OCI-LY1 (cell line): ENCODE results near the gene BAIAP2.

ENCODE experiments used
- H2AFZ ChIP-seq: fragments of 200-600 bp; sonication (generic), shearing (Covaris generic); 2 replicates; pipeline ENCODE4 v1.6.0; 2014; ENCODE audit warnings: antibody characterized with exemption, mild to moderate bottlenecking, low read length
- H3F3A ChIP-seq: fragments of 200-600 bp; sonication (generic), shearing (Covaris generic); 2 replicates; pipeline ENCODE4 v1.6.0; 2014; ENCODE audit warnings: mild to moderate bottlenecking, antibody characterized with exemption, low read length, moderate library complexity; ENCODE audit not compliant: insufficient read depth
- H3K27ac ChIP-seq: fragments of 200-600 bp; sonication (generic); 2 replicates; pipeline ENCODE4 v1.5.1; 2014; ENCODE audit warnings: low read length, mixed run types, mild to moderate bottlenecking, low read depth; ENCODE audit not compliant: poor library complexity, severe bottlenecking
- H3K27me3 ChIP-seq: fragments of 200-600 bp; sonication (generic); 2 replicates; pipeline ENCODE4 v1.6.0; 2014; ENCODE audit warnings: antibody characterized with exemption, mild to moderate bottlenecking, low read length, moderate library complexity; ENCODE audit not compliant: insufficient read depth
- H3K36me3 ChIP-seq: fragments of 200-600 bp; sonication (generic); 2 replicates; pipeline ENCODE4 v1.6.1; 2014; ENCODE audit warnings: mild to moderate bottlenecking, antibody characterized with exemption, low read length, moderate library complexity, mixed read lengths; ENCODE audit not compliant: insufficient read depth
- H3K4me1 ChIP-seq: fragments of 200-600 bp; sonication (generic); 2 replicates; pipeline ENCODE4 v1.5.1; 2014; ENCODE audit warnings: mild to moderate bottlenecking, low read length, moderate library complexity; ENCODE audit not compliant: insufficient read depth, severe bottlenecking
- H3K4me2 ChIP-seq: fragments of 200-600 bp; sonication (generic), shearing (Covaris generic); 2 replicates; pipeline ENCODE4 v1.6.1; 2014; ENCODE audit warnings: low read length
- H3K4me3 ChIP-seq: fragments of 200-600 bp; sonication (generic); 2 replicates; pipeline ENCODE4 v1.5.1; 2014; ENCODE audit warnings: low read length, low read depth, mild to moderate bottlenecking, mixed read lengths; ENCODE audit not compliant: poor library complexity, severe bottlenecking
- H3K79me2 ChIP-seq: fragments of 200-600 bp; shearing (Covaris generic); 2 replicates; pipeline ENCODE4 v1.6.1; 2016; ENCODE audit warnings: mixed run types, low read length, mixed read lengths; ENCODE audit not compliant: insufficient read depth
- H3K9ac ChIP-seq: fragments of 200-600 bp; sonication (generic), shearing (Covaris generic); 2 replicates; pipeline ENCODE4 v1.6.1; 2014; ENCODE audit warnings: mild to moderate bottlenecking, low read length, mixed read lengths
- H3K9me2 ChIP-seq: fragments of 200-600 bp; sonication (generic), shearing (Covaris generic); 2 replicates; pipeline ENCODE4 v1.6.1; 2014; ENCODE audit warnings: low read depth, mild to moderate bottlenecking, low read length, mixed read lengths
- H3K9me3 ChIP-seq: fragments of 200-600 bp; shearing (Covaris generic); 2 replicates; pipeline ENCODE4 v1.6.1; 2014; ENCODE audit warnings: low read length, mixed read lengths
- H4K20me1 ChIP-seq: fragments of 200-600 bp; sonication (generic), shearing (Covaris generic); 2 replicates; pipeline ENCODE4 v1.6.0; 2016; ENCODE audit warnings: mild to moderate bottlenecking, low read length; ENCODE audit not compliant: insufficient read depth
- CTCF ChIP-seq: fragments of 200-600 bp; sonication (generic), shearing (Covaris generic); IDR thresholded peaks from 2 replicates; pipeline ENCODE4 v1.5.1; 2017; ENCODE audit warnings: mild to moderate bottlenecking, antibody characterized with exemption, low read length, moderate library complexity, mixed read lengths
- EZH2 ChIP-seq: fragments of 200-600 bp; sonication (generic), shearing (Covaris generic); IDR thresholded peaks from 2 replicates; pipeline ENCODE4 v1.8.0; 2017; ENCODE audit warnings: borderline replicate concordance, mixed run types, mild to moderate bottlenecking, antibody characterized with exemption, low read length, moderate library complexity, mixed read lengths

The BAIAP2 gene

GRCh38 chr17:81159611-81160265 lies 124.8 kb downstream of the BAIAP2 start:
- H3K27me3 ChIP-seq, result peaks cover 4% of the 10 kb centered on the region; the same call in 1 of the 2 replicates
- H3K4me1 ChIP-seq, result no peaks in the 10 kb centered on the region
- no peaks in the 10 kb centered on the region for H4K20me1 ChIP-seq
- H3K4me3 ChIP-seq, result no peak overlapping the region
- H3K4me2 ChIP-seq, result no peak overlapping the region
- no peaks in the 10 kb centered on the region for H3K9me3 ChIP-seq
- TF ChIP-seq CTCF, result no peak
- TF ChIP-seq EZH2, result no peak
- no peaks in the 10 kb centered on the region for H3K79me2 ChIP-seq
- no peaks in the 10 kb centered on the region for H3F3A ChIP-seq
- H3K27ac ChIP-seq, result no peak overlapping the region
- no peaks in the 10 kb centered on the region for H3K9me2 ChIP-seq
- no peaks in the 10 kb centered on the region for H3K36me3 ChIP-seq
- H2AFZ ChIP-seq, result no peak overlapping the region
- H3K9ac ChIP-seq, result no peak overlapping the region

GRCh38 chr17:81160306-81160705 lies 125.4 kb downstream of the BAIAP2 start:
- Histone ChIP-seq H3K9me2 (no peaks in the 10 kb centered on the region), H3K9ac (no peak overlapping the region), H3K36me3 (no peaks in the 10 kb centered on the region), H3K9me3 (no peaks in the 10 kb centered on the region), H3K4me3 (no peak overlapping the region), H2AFZ (no peak overlapping the region), H3K27me3 (peaks cover 4% of the 10 kb centered on the region; the same call in 1 of the 2 replicates), H3K27ac (no peak overlapping the region), H4K20me1 (no peaks in the 10 kb centered on the region), H3K79me2 (no peaks in the 10 kb centered on the region), H3F3A (no peaks in the 10 kb centered on the region), H3K4me2 (no peak overlapping the region), H3K4me1 (no peaks in the 10 kb centered on the region)
- TF ChIP-seq CTCF (no peak), EZH2 (no peak)

- Histone ChIP-seq H4K20me1 (no peaks in the 10 kb centered on the region), H3K36me3 (no peaks in the 10 kb centered on the region), H3K4me2 (no peak overlapping the region), H3F3A (no peaks in the 10 kb centered on the region), H3K4me3 (no peak overlapping the region), H3K4me1 (no peaks in the 10 kb centered on the region), H3K9ac (no peak overlapping the region), H3K9me2 (no peaks in the 10 kb centered on the region), H2AFZ (no peak overlapping the region), H3K27ac (no peak overlapping the region), H3K9me3 (no peaks in the 10 kb centered on the region), H3K27me3 (peaks cover 4% of the 10 kb centered on the region; the same call in 1 of the 2 replicates), H3K79me2 (no peaks in the 10 kb centered on the region)
- no peak for TF ChIP-seq CTCF
- no peak for TF ChIP-seq EZH2
Observed at GRCh38 chr17:81160747-81161453, 125.9 kb downstream of the BAIAP2 start.
